Neural cell (in vitro differentiated cells): Measurements from ENCODE around the gene PCGF3. TPM values are rescaled to one million over a fixed set of nuclear protein-coding genes. Genes with fewer than 3 reads are reported as not detected.

Experiments
- H2AFZ ChIP-seq: fragments of 200-600, 300-800 bp; sonication (generic), shearing (Covaris generic); 2 replicates; pipeline ENCODE4 v1.6.0; 2014; ENCODE audit warnings: low read depth, mild to moderate bottlenecking, antibody characterized with exemption, low read length, moderate library complexity
- H3F3A ChIP-seq: fragments of 200-600 bp; shearing (Covaris generic); 2 replicates; pipeline ENCODE4 v1.6.1; 2016; ENCODE audit warnings: mild to moderate bottlenecking, moderate library complexity, mixed read lengths, antibody characterized with exemption, low read length; ENCODE audit not compliant: insufficient read depth, poor library complexity, severe bottlenecking
- H3K27ac ChIP-seq: fragments of 200-600, 300-800 bp; sonication (generic), shearing (Covaris generic); 2 replicates; pipeline ENCODE4 v1.5.1; 2014; ENCODE audit warnings: mild to moderate bottlenecking, low read length, moderate library complexity
- H3K27me3 ChIP-seq: fragments of 300-800, 200-600 bp; sonication (generic), shearing (Covaris generic); 2 replicates; pipeline ENCODE4 v1.6.0; 2014; ENCODE audit warnings: mild to moderate bottlenecking, low read depth, low read length, moderate library complexity; ENCODE audit not compliant: insufficient read depth
- H3K36me3 ChIP-seq: fragments of 300-800, 200-600 bp; sonication (generic), shearing (Covaris generic); 2 replicates; pipeline ENCODE4 v1.5.1; 2014; ENCODE audit warnings: mild to moderate bottlenecking, antibody characterized with exemption, low read length, moderate library complexity; ENCODE audit not compliant: insufficient read depth
- H3K4me2 ChIP-seq: fragments of 300-800, 200-600 bp; sonication (generic), shearing (Covaris generic); 2 replicates; pipeline ENCODE4 v1.6.0; 2014; ENCODE audit warnings: mild to moderate bottlenecking, low read length
- H3K4me3 ChIP-seq: fragments of 300-800, 200-600 bp; sonication (generic), shearing (Covaris generic); 2 replicates; pipeline ENCODE4 v1.5.1; 2014; ENCODE audit warnings: mild to moderate bottlenecking, low read length, moderate library complexity
- H3K79me2 ChIP-seq: fragments of 200-600 bp; shearing (Covaris generic); replicated peaks from 2 replicates; pipeline ENCODE4 v1.6.0; 2014; ENCODE audit warnings: mild to moderate bottlenecking, low read length, moderate library complexity; ENCODE audit not compliant: insufficient read depth
- H3K9ac ChIP-seq: fragments of 300-800, 200-600 bp; sonication (generic), shearing (Covaris generic); 2 replicates; pipeline ENCODE4 v1.6.1; 2016; ENCODE audit warnings: mild to moderate bottlenecking, low read length, mixed read lengths
- H3K9me2 ChIP-seq: fragments of 200-600 bp; shearing (Covaris generic); 2 replicates; pipeline ENCODE4 v1.6.1; 2016; ENCODE audit warnings: mild to moderate bottlenecking, low read length, mixed read lengths; ENCODE audit not compliant: insufficient read depth
- H3K9me3 ChIP-seq: fragments of 200-600, 300-800 bp; sonication (generic), shearing (Covaris generic); 2 replicates; pipeline ENCODE4 v1.6.1; 2016; ENCODE audit warnings: mild to moderate bottlenecking, mixed run types, low read length, moderate library complexity, mixed read lengths
- H4K20me1 ChIP-seq: fragments of 200-600 bp; shearing (Covaris generic); 2 replicates; pipeline ENCODE4 v1.6.1; 2016; ENCODE audit warnings: mild to moderate bottlenecking, mixed run types; ENCODE audit not compliant: insufficient read depth
- CTCF ChIP-seq: fragments of 450-650 bp; IDR thresholded peaks from 2 replicates; pipeline ENCODE4 v1.5.1; 2014; ENCODE audit warnings: antibody characterized with exemption, mild to moderate bottlenecking, moderate library complexity; ENCODE audit not compliant: poor library complexity, severe bottlenecking
- EP300 ChIP-seq: fragments of 450-650 bp; conservative IDR thresholded peaks from 2 replicates; pipeline ENCODE4 v1.6.1; 2014; ENCODE audit warnings: antibody characterized with exemption, mild to moderate bottlenecking, moderate library complexity; ENCODE audit not compliant: poor library complexity, severe bottlenecking
- EZH2 ChIP-seq: fragments of 200-600, 300-800 bp; shearing (Covaris generic), sonication (generic); IDR thresholded peaks from 2 replicates; pipeline ENCODE4 v1.6.1; 2014; ENCODE audit warnings: antibody characterized with exemption, low read length, borderline replicate concordance, mild to moderate bottlenecking; ENCODE audit not compliant: insufficient read depth, poor library complexity, severe bottlenecking
- MXI1 ChIP-seq: fragments of 450-650 bp; conservative IDR thresholded peaks from 2 replicates; pipeline ENCODE4 v1.6.1; 2014; ENCODE audit warnings: antibody characterized with exemption, mild to moderate bottlenecking; ENCODE audit not compliant: poor library complexity, severe bottlenecking
- POLR2AphosphoS5 ChIP-seq: IDR thresholded peaks from 2 replicates; pipeline ENCODE4 v1.6.1; 2012
- RAD21 ChIP-seq: fragments of 450-650 bp; conservative IDR thresholded peaks from 2 replicates; pipeline ENCODE4 v1.6.1; 2014; ENCODE audit warnings: antibody characterized with exemption, mild to moderate bottlenecking, moderate library complexity
- REST ChIP-seq: IDR thresholded peaks from 2 replicates; pipeline ENCODE4 v1.6.1; 2012; ENCODE audit warnings: borderline replicate concordance
- SMC3 ChIP-seq: fragments of 450-650 bp; conservative IDR thresholded peaks from 2 replicates; pipeline ENCODE4 v1.6.1; 2014; ENCODE audit warnings: antibody characterized with exemption, mild to moderate bottlenecking, moderate library complexity; ENCODE audit not compliant: poor library complexity
- TAF1 ChIP-seq: IDR thresholded peaks from 2 replicates; pipeline ENCODE4 v1.6.1; 2012; ENCODE audit warnings: low read depth
- polyA plus RNA-seq: library from polyadenylated mRNA; depleted of rRNA; stranded (reverse); fragments of >200 nt; gene quantifications from 2 replicates; pipeline ENCODE4 v1.2.3, GENCODE V29; 2014

PCGF3 gene
- polyA plus RNA-seq, 1 donor from 2014 or later = 117 TPM

- H3K4me3 ChIP-seq = no peak overlapping the region
- no peak overlapping the region for H3K4me2 ChIP-seq
Measured at GRCh38 chr4:791898-792625, 86.4 kb downstream of the PCGF3 start.

GRCh38 chr4:792626-793092 lies 87.0 kb downstream of the PCGF3 start:
- Histone ChIP-seq H2AFZ (no peak overlapping the region), H3K9ac (no peak overlapping the region), H3K4me2 (no peak overlapping the region), H3F3A (no peaks in the 10 kb centered on the region), H3K9me3 (no peaks in the 10 kb centered on the region), H3K79me2 (no peaks in the 10 kb centered on the region), H3K27ac (no peak overlapping the region), H3K9me2 (no peaks in the 10 kb centered on the region), H3K27me3 (peaks cover 31% of the 10 kb centered on the region), H3K36me3 (no peaks in the 10 kb centered on the region), H4K20me1 (no peaks in the 10 kb centered on the region), H3K4me3 (no peak overlapping the region)
- TF ChIP-seq EZH2 (no peak), RAD21 (no peak), CTCF (no peak), TAF1 (no peak), MXI1 (no peak), SMC3 (no peak)

More at GRCh38 chr4:791898-792625, 86.4 kb downstream of the PCGF3 start:
- H3K9ac ChIP-seq = no peak overlapping the region
- no peak overlapping the region for H2AFZ ChIP-seq
- no peak overlapping the region for H3K27ac ChIP-seq
- H3K9me2 ChIP-seq = no peaks in the 10 kb centered on the region
- H4K20me1 ChIP-seq = no peaks in the 10 kb centered on the region
- H3K27me3 ChIP-seq = peaks cover 33% of the 10 kb centered on the region
- H3K36me3 ChIP-seq = no peaks in the 10 kb centered on the region
- H3K79me2 ChIP-seq = no peaks in the 10 kb centered on the region
- TF ChIP-seq MXI1 = no peak
- no peak for TF ChIP-seq TAF1
- no peak for TF ChIP-seq EZH2
- no peak for TF ChIP-seq CTCF
- TF ChIP-seq RAD21 = no peak
- no peak for TF ChIP-seq POLR2AphosphoS5
- no peak for TF ChIP-seq REST
- TF ChIP-seq SMC3 = no peak
- TF ChIP-seq EP300 = no peak
- H3K9me3 ChIP-seq = no peaks in the 10 kb centered on the region
- no peaks in the 10 kb centered on the region for H3F3A ChIP-seq
